Upper lobe of left lung (tissue), 4 donors: ENCODE data around the gene CDCP2.

Experiments
- CTCF ChIP-seq, 6 experiments: fragments of 450-650 bp in 4 of 6; fragments of 200-600 bp in 2 of 6; sonication (generic) in 2 of 6; IDR thresholded peaks; one replicate each; pipeline ENCODE4 v1.5.1; 2016 to 2019; ENCODE audit warnings: antibody characterized with exemption in 6 of 6
- EP300 ChIP-seq, 4 donors: sonication (generic); formaldehyde crosslinking; IDR thresholded peaks; one replicate each; pipeline ENCODE4 v1.5.1; 2017; ENCODE audit warnings: antibody characterized with exemption in 4 of 4, control low read depth in 2 of 4
- POLR2A ChIP-seq, 4 donors: fragments of 450-650 bp; IDR thresholded peaks; one replicate each; pipeline ENCODE4 v1.5.1; 2016 to 2017; ENCODE audit warnings: antibody characterized with exemption in 4 of 4, mild to moderate bottlenecking in 2 of 4

- TF ChIP-seq CTCF (IDR thresholded peaks at IDR 0.05) (no peak), EP300 (IDR thresholded peaks at IDR 0.05) (no peak), POLR2A (IDR thresholded peaks at IDR 0.05) (no peak)
These were observed 34.1 kb downstream of the CDCP2 start for GRCh38 chr1:54118704-54119103.
